ENCODE results near the gene SLC22A2. TPM values are rescaled to one million over a fixed set of nuclear protein-coding genes. Genes with fewer than 3 reads are reported as not detected.

SLC22A2 gene
- total and polyA plus RNA-seq, 2 of the 13 experiments (the other 11 are each of a cell fraction or from before 2014, with no cell fraction given) = not detected

GRCh38 chr6:160284575-160284974 is 26.0 kb upstream of the SLC22A2 start:
- TF ChIP-seq ZBTB34 (CRISPR knock-in tag; IDR thresholded peaks at IDR 0.05) (no peak), RXRB (CRISPR knock-in tag; IDR thresholded peaks at IDR 0.05; ENCODE audit: borderline replicate concordance) (no peak), ZNF317 (CRISPR knock-in tag; IDR thresholded peaks at IDR 0.05) (peak; percentile 57; the same call in 1 of the 2 replicates)
- H3K79me2 ChIP-seq (ENCODE audit: insufficient read depth, low read length) = no peaks in the 10 kb centered on the region
- no peaks in the 10 kb centered on the region for H4K20me1 ChIP-seq (ENCODE audit: insufficient read depth, low read length)
- no peaks in the 10 kb centered on the region for H3K36me3 ChIP-seq (replicated peaks in 1 of 2; ENCODE audit: control insufficient read depth in 1 of 2, insufficient read depth in 2 of 2, low read length in 2 of 2)
- no peak overlapping the region for H2AFZ ChIP-seq (ENCODE audit: low read length)
- no peaks in the 10 kb centered on the region for H3K27me3 ChIP-seq (ENCODE audit: control insufficient read depth in 1 of 2, insufficient read depth in 2 of 2, low read length in 2 of 2)
- no peak overlapping the region for H3K4me3 ChIP-seq (replicated peaks in 1 of 3; ENCODE audit: insufficient read depth in 1 of 3, low read depth in 2 of 3, low read length in 3 of 3)
- no TSS peak for BruUV-seq (replicated peaks)
- FAIRE-seq (no peak), DNase-seq (ENCODE audit: low spot score) (no peak), ATAC-seq (no peak)
- no peak overlapping the region for H3K9ac ChIP-seq (ENCODE audit: insufficient read depth, low read depth, low read length)
- intact Hi-C loops (cut with micrococcal nuclease; ENCODE audit: unreplicated experiment) = no loop called here
- no peaks in the 10 kb centered on the region for H3K9me3 ChIP-seq (ENCODE audit: low read length)
- H3K27ac ChIP-seq (ENCODE audit: extremely low read length, insufficient read depth, low read length) = no peak overlapping the region
- no peaks in the 10 kb centered on the region for H3K4me1 ChIP-seq (ENCODE audit: insufficient read depth, low read length)
- ChIA-PET POLR2A (no interaction called here), CTCF (ENCODE audit: low intra/inter-chr PET ratio, low total read pairs) (no interaction called here)
- in situ Hi-C loops (cut with HindIII; ENCODE audit: extremely low pct_ligation_motif_present, low pct_unique_long_range_greater_than_20kb) = no loop called here
- 15% methylated on average over 2 of the region's 2 CpGs for WGBS (ENCODE audit: low lambda C conversion rate)
- H3K4me2 ChIP-seq (ENCODE audit: low read depth, low read length) = no peak overlapping the region

GRCh38 chr6:160282444-160282843 is 23.8 kb upstream of the SLC22A2 start:
- ChIA-PET POLR2A (no interaction called here), CTCF (ENCODE audit: low intra/inter-chr PET ratio, low total read pairs) (no interaction called here)
- H3K4me1 ChIP-seq (ENCODE audit: insufficient read depth, low read length) = no peaks in the 10 kb centered on the region
- ATAC-seq (no peak), FAIRE-seq (no peak), DNase-seq (ENCODE audit: low spot score) (no peak)
- no peak for TF ChIP-seq ZNF562 (CRISPR knock-in tag; IDR thresholded peaks at IDR 0.05; ENCODE audit: borderline replicate concordance)
- TF ChIP-seq ZBTB7B (CRISPR knock-in tag; IDR thresholded peaks at IDR 0.05) = no peak
- TF ChIP-seq ZNF329 (CRISPR knock-in tag; IDR thresholded peaks at IDR 0.05; ENCODE audit: low read depth) = no peak
- no peak for TF ChIP-seq ATF2 (CRISPR knock-in tag; IDR thresholded peaks at IDR 0.05)
- no peak for TF ChIP-seq HMGXB3 (CRISPR knock-in tag; IDR thresholded peaks at IDR 0.05; ENCODE audit: borderline replicate concordance)
- no peak for TF ChIP-seq ZNF598 (CRISPR knock-in tag; IDR thresholded peaks at IDR 0.05; ENCODE audit: borderline replicate concordance)
- no peak overlapping the region for H3K4me3 ChIP-seq (replicated peaks in 1 of 3; ENCODE audit: insufficient read depth in 1 of 3, low read depth in 2 of 3, low read length in 3 of 3)
- H3K79me2 ChIP-seq (ENCODE audit: insufficient read depth, low read length) = no peaks in the 10 kb centered on the region
- H3K4me2 ChIP-seq (ENCODE audit: low read depth, low read length) = no peak overlapping the region
- peaks cover 0 to 4% of the 10 kb centered on the region in 2 experiments; a peak in 1 of 5 replicates for H3K27me3 ChIP-seq (ENCODE audit: control insufficient read depth in 1 of 2, insufficient read depth in 2 of 2, low read length in 2 of 2)
- in situ Hi-C loops (cut with HindIII; ENCODE audit: extremely low pct_ligation_motif_present, low pct_unique_long_range_greater_than_20kb) = no loop called here
- no peaks in the 10 kb centered on the region for H3K9me3 ChIP-seq (ENCODE audit: low read length)
- no peak overlapping the region for H2AFZ ChIP-seq (ENCODE audit: low read length)
- H3K9ac ChIP-seq (ENCODE audit: insufficient read depth, low read depth, low read length) = no peak overlapping the region
- WGBS (ENCODE audit: low lambda C conversion rate) = 5% methylated on average over 1 of the region's 1 CpG
- BruUV-seq (replicated peaks) = no TSS peak
- H3K27ac ChIP-seq (ENCODE audit: extremely low read length, insufficient read depth, low read length) = no peak overlapping the region
- H4K20me1 ChIP-seq (ENCODE audit: insufficient read depth, low read length) = no peaks in the 10 kb centered on the region
- intact Hi-C loops (cut with micrococcal nuclease; ENCODE audit: unreplicated experiment) = no loop called here
- H3K36me3 ChIP-seq (replicated peaks in 1 of 2; ENCODE audit: control insufficient read depth in 1 of 2, insufficient read depth in 2 of 2, low read length in 2 of 2) = no peaks in the 10 kb centered on the region

Measured in HepG2 (cell line).